NCI-H2081 (cell line): Measurements from ENCODE around the gene NDUFA9.

Source experiments
- DNase-seq, 2 experiments: peaks; one replicate each; lab custom pipeline; 2025; lab: John Stamatoyannopoulos, UW

NDUFA9 gene

DNA sequence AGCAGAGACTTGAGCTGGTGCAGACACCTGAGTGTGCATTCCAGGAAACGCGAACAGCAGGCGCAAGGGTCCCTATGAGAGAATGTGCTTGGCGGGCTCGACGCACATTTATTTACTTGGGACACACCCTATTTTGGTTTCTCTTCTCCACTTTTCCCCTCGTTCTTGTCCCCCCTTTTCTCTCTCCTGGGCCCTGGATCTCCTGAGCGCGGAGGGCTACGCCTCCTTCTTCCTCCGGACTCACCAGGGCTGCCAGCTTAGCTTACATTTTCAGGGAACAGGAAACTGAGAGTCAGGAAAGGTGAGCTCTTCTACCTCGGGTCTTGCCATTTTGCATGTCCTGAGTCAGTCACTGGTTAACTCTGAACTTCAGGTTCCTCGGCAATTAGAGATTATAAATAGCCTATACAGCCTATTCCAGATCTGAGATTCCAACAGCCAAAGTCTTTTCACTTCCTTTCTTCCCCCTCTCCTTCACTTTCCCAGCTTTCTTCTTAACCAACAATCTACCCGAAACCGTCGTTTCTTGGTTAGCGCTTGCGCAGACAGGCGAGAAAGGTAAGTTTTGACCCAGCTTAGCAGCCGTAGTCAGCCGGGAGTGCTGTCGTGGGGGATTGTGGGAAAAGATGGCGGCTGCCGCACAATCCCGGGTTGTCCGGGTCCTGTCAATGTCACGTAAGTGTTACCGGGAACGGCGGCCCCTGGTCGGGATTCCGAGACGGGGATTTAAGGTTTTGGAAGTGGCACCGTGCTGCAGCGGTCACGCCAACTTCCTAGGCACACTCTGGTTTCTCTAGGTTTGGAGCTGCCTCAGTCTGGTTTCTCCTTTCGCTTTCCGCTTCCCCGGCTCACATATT lies at the start of gene NDUFA9, which contains the start of gene AKAP3:
NDUFA9 (plus strand) TSS at position 614 of the 857 bp plus-strand sequence; CDS start at position 627, 13 bp downstream.
AKAP3 (minus strand) TSS at position 551 of the 857 bp plus-strand sequence. CDS start 10,855 bp downstream, outside the sequence.
- peak; percentile 74 to 88 for DNase-seq

- no peak for DNase-seq
Observed at GRCh38 chr12:4603421-4603820, 45.5 kb upstream of the NDUFA9 start.

GRCh38 chr12:4603946-4604345 lies 45.0 kb upstream of the NDUFA9 start:
- DNase-seq, result no peak

DNA sequence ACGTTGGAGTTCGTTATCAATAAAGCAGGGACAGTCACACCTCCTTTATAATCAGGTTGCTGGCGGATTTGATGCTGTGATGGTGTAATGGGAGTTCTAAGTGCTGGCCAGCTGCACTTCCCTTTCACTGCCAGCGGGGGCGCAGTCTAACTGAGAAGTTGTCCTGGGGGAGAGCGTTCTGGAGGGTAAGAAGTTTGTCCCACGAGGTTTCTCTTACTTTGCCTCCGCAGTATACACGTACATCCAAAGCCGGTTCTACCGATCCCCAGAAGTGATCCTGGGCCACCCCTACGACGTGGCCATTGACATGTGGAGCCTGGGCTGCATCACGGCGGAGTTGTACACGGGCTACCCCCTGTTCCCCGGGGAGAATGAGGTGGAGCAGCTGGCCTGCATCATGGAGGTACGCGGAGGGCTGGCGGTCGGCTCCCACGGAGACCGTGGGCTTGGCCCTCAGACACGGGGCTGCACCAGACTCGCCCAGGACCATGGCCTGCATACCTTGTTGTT lies 44.2 kb upstream of the NDUFA9 start:
- DNase-seq, result peak; percentile 80 to 83

- DNase-seq, result no peak
Observed at GRCh38 chr12:4607056-4607455, 41.9 kb upstream of the NDUFA9 start.

DNA sequence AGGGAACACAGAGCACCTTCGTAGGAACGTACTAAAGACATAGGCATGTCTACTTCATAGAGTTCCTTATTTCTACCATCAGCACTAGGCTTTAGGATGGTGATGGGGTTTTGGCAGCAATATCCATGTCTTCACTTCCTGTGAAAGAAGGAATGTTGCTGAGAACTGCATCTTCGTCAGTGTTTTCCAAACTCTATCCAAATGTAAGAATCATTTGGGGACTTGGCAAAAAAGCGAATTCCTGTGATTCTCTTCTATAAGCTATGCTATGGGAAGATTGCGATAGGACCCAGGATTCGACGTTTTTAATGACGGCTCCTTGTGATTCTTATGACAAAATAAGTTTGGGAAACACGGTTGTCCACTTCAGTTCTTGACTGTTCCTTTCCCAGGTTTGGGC lies 39.8 kb upstream of the NDUFA9 start:
- no peak for DNase-seq

DNA sequence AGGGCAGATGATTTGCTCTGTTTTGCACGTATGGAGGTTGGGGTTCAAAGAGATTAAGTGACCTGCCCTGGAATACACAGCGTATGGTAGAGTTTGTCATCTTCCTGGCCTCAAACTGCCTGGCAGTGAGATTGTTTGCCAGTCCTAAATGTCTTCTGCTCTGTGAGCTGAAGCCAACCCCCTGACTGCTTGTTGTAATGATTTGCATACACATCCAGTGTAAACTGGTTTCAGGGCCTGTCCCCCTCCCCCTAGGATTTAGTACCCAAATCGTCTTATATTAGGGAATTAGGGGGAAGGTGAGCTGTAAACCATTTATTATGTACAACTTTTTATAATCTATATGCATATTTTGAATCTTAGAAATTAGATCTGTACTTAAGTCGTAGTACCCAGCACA lies 38.4 kb upstream of the NDUFA9 start:
- no peak for DNase-seq

- DNase-seq, result no peak
Observed at GRCh38 chr12:4615667-4616066, 33.2 kb upstream of the NDUFA9 start.

DNA sequence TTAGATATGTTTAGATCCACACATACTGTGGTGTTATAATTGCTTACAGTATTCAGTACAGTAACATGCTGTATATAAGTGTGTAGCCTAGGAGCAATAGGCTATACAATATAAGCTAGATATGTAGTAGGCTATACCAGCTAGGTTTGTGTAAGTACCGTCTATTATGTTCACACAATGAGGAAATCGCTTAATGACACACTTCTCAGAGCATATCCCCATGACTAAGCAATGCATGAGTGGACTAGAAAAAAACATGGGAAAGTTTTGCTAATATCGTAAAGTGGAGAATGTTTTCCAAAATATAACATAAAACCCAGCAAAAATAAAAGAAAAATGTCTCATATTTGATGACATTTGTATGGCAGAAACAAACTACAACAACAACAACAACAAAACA lies 27.4 kb upstream of the NDUFA9 start:
- DNase-seq, result no peak

DNA sequence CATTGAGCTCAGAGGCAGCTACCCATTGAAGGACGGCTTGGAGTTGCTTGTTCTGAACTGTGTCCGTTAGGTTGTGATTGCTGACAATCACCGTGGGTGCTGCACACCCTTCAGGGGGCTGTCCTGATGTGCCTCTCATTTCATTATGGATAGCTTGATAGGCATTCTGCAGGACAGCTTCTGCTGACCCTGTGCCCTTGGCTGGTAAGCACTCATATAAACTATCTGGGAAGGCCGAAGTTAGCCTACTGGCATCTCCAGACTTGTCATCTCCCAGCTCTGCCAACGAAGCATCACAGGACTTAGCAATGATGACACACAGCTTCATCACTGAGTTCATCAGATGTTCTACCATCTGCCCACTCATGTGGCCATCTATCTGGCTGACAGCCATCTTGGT lies 22.4 kb upstream of the NDUFA9 start:
- no peak for DNase-seq

- DNase-seq, result no peak
Observed at GRCh38 chr12:4628406-4628805, 20.5 kb upstream of the NDUFA9 start.

GRCh38 chr12:4630262-4630661 lies 18.7 kb upstream of the NDUFA9 start:
- no peak for DNase-seq

DNA sequence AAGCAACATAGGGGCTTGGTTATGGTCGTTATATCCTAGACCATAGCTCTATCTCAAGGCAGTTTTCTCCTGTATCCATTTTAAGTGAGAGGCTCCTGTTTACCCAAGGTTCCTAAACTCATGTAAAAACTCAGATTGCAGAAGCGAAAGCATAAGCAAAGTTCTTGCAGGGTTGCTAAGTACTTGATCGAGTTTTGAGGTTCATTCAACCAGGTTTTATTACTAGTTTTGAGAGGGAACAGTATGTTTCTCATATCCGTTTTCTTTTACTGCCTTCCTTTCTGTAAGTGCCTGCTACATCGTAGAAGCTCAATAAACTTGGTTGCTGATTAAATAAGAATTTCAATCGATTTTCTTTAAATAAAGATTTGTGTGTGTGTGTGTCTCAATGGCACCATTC lies 5.2 kb upstream of the NDUFA9 start:
- DNase-seq, result no peak

GRCh38 chr12:4645023-4645422 lies 3.9 kb upstream of the NDUFA9 start:
- DNase-seq, result no peak

- no peak for DNase-seq
Observed at GRCh38 chr12:4648104-4648500, 812 bp upstream of the NDUFA9 start.

DNA sequence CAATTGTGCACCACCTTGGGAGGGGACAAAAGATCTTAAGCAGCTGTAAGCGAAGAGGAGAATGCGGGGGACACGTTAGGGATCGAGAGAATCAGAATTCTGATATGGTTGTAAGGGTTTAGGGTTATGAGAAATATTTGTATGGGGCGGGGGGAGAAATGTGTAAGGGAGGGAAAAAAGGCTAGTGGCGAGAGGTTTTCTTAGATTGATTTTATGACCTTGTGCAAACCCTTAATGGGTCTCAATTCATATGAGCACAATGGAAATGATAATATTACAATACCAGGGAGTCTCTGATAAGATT lies 396 bp downstream of the NDUFA9 start:
- peak in 1 of 2 experiments; percentile 55 for DNase-seq

DNA sequence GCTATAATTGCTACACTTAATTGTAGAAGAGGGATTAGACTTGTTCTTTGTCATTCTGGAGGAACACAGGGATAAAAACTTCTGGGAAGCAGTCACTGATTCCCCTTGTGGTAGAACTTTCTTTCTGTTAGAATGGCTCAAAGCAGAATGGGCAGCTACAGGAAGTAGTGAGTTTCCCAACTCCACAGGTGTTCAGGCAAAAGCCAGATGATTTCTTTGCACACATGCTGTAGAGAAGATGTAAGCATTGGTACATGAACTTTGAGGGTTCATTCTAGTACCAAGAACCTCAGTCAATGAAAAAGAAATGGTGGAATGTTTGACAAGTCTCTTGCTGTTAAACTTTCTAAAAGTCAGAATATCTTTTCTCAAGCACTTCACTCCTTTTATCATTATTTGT lies 4.3 kb downstream of the NDUFA9 start:
- DNase-seq, result no peak

GRCh38 chr12:4653691-4654090 lies 4.8 kb downstream of the NDUFA9 start:
- no peak for DNase-seq

GRCh38 chr12:4663971-4664505 lies 15.1 kb downstream of the NDUFA9 start:
- DNase-seq, result no peak

GRCh38 chr12:4665236-4665635 lies 16.3 kb downstream of the NDUFA9 start:
- no peak for DNase-seq

- DNase-seq, result no peak
Observed at GRCh38 chr12:4679711-4680110, 30.8 kb downstream of the NDUFA9 start.

GRCh38 chr12:4681732-4682131 lies 32.8 kb downstream of the NDUFA9 start:
- no peak for DNase-seq

DNA sequence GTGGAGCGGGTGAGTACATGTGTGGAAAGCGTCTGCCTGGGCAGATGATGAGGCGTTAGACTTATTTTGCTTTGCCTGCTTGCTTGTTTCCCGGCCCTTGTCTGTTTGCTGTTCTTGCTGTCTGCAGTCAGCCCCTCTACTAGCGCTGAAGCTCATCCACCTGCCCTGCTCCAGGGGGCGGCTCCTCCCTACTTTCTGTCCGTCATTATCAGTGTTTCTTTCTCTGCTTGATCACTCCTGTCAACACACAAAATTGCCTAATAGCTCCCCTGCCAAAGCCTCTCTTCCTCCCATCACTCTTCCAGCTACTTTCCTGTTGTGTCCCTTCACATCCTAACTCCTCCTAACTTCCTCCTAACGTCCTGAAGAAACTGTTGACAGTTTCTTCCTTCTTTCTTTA lies 36.4 kb downstream of the NDUFA9 start:
- peak in 1 of 2 experiments; percentile 2 for DNase-seq

- DNase-seq, result no peak
Observed at GRCh38 chr12:4690760-4691159, 41.8 kb downstream of the NDUFA9 start.
